ENCODE measurements around the gene TMTC2.

- TF ChIP-seq, protein P1, sequence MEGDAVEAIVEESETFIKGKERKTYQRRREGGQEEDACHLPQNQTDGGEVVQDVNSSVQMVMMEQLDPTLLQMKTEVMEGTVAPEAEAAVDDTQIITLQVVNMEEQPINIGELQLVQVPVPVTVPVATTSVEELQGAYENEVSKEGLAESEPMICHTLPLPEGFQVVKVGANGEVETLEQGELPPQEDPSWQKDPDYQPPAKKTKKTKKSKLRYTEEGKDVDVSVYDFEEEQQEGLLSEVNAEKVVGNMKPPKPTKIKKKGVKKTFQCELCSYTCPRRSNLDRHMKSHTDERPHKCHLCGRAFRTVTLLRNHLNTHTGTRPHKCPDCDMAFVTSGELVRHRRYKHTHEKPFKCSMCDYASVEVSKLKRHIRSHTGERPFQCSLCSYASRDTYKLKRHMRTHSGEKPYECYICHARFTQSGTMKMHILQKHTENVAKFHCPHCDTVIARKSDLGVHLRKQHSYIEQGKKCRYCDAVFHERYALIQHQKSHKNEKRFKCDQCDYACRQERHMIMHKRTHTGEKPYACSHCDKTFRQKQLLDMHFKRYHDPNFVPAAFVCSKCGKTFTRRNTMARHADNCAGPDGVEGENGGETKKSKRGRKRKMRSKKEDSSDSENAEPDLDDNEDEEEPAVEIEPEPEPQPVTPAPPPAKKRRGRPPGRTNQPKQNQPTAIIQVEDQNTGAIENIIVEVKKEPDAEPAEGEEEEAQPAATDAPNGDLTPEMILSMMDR (IDR thresholded peaks at IDR 0.05; ENCODE audit: low read length): no peak
- TF ChIP-seq EZH2 (IDR thresholded peaks at IDR 0.05; ENCODE audit: borderline replicate concordance, low read length): no peak
Measured at GRCh38 chr12:82923935-82924334, 237.2 kb downstream of the TMTC2 start.
